GM18498 (cell line): Measurements from ENCODE around the gene TSPAN9.

Experiments
- ATAC-seq: cut with Tn5 transposase; IDR thresholded peaks from one replicate; pipeline ENCODE4 v1.9.1; 2021; ENCODE audit warnings: mild to moderate bottlenecking, moderate library complexity; ENCODE audit not compliant: unreplicated experiment

Gene TSPAN9

GRCh38 chr12:3120701-3121100 is 43.5 kb downstream of the TSPAN9 start:
- ATAC-seq, result no peak

GRCh38 chr12:3122841-3123678 is 45.9 kb downstream of the TSPAN9 start:
- ATAC-seq, result no peak

- ATAC-seq, result no peak
Observed at GRCh38 chr12:3123729-3124128, 46.5 kb downstream of the TSPAN9 start.

- ATAC-seq, result no peak
Observed at GRCh38 chr12:3124917-3125316, 47.7 kb downstream of the TSPAN9 start.

- ATAC-seq, result no peak
Observed at GRCh38 chr12:3125674-3126073, 48.5 kb downstream of the TSPAN9 start.

GRCh38 chr12:3127832-3128231 is 50.7 kb downstream of the TSPAN9 start:
- ATAC-seq, result no peak

GRCh38 chr12:3128498-3129293 is 51.5 kb downstream of the TSPAN9 start:
- no peak for ATAC-seq

- ATAC-seq, result no peak
Observed at GRCh38 chr12:3129301-3130056, 52.3 kb downstream of the TSPAN9 start.

GRCh38 chr12:3130057-3130830 is 53.1 kb downstream of the TSPAN9 start:
- no peak for ATAC-seq

GRCh38 chr12:3131129-3131528 is 54.0 kb downstream of the TSPAN9 start:
- ATAC-seq, result no peak

- ATAC-seq, result no peak
Observed at GRCh38 chr12:3132636-3133404, 55.6 kb downstream of the TSPAN9 start.

GRCh38 chr12:3133405-3133783 is 56.2 kb downstream of the TSPAN9 start:
- ATAC-seq, result no peak

GRCh38 chr12:3134126-3134525 is 56.9 kb downstream of the TSPAN9 start:
- no peak for ATAC-seq

GRCh38 chr12:3134526-3135135 is 57.5 kb downstream of the TSPAN9 start:
- no peak for ATAC-seq

- ATAC-seq, result no peak
Observed at GRCh38 chr12:3135522-3136461, 58.6 kb downstream of the TSPAN9 start.

- ATAC-seq, result no peak
Observed at GRCh38 chr12:3136641-3137267, 59.6 kb downstream of the TSPAN9 start.

- no peak for ATAC-seq
Observed at GRCh38 chr12:3137268-3137781, 60.1 kb downstream of the TSPAN9 start.
